Hepatocyte (in vitro differentiated cells): Measurements from ENCODE around the gene NCF2. TPM values are rescaled to one million over a fixed set of nuclear protein-coding genes. Genes with fewer than 3 reads are reported as not detected.

ENCODE experiments used
- DNase-seq: peaks from one replicate; pipeline ENCODE4 v3.0.0-alpha.2; 2016; ENCODE audit warnings: low spot score
- H2AFZ ChIP-seq: fragments of 200-600 bp; sonication (generic); 2 replicates; pipeline ENCODE4 v1.6.0; 2016; ENCODE audit warnings: antibody characterized with exemption, mild to moderate bottlenecking
- H3K27ac ChIP-seq: fragments of 200-600 bp; sonication (generic); 2 replicates; pipeline ENCODE4 v1.5.1; 2016; ENCODE audit warnings: mild to moderate bottlenecking
- H3K27me3 ChIP-seq: fragments of 200-600 bp; sonication (generic); 2 replicates; pipeline ENCODE4 v1.6.1; 2016
- H3K36me3 ChIP-seq: fragments of 200-600 bp; sonication (generic); replicated peaks from 2 replicates; pipeline ENCODE4 v1.5.1; 2016; ENCODE audit warnings: low read depth; ENCODE audit not compliant: insufficient read depth
- H3K4me1 ChIP-seq: fragments of 200-600 bp; sonication (generic); 2 replicates; pipeline ENCODE4 v1.5.1; 2016; ENCODE audit warnings: mild to moderate bottlenecking, moderate library complexity; ENCODE audit not compliant: insufficient read depth
- H3K4me2 ChIP-seq: fragments of 200-600 bp; sonication (generic); 2 replicates; pipeline ENCODE4 v1.6.0; 2016
- H3K4me3 ChIP-seq: fragments of 200-600 bp; sonication (generic); 2 replicates; pipeline ENCODE4 v1.5.1; 2016; ENCODE audit warnings: mild to moderate bottlenecking
- H3K79me2 ChIP-seq: fragments of 200-600 bp; sonication (generic); 2 replicates; pipeline ENCODE4 v1.6.0; 2017; ENCODE audit warnings: mild to moderate bottlenecking
- H3K9me2 ChIP-seq: fragments of 200-600 bp; sonication (generic); replicated peaks from 2 replicates; pipeline ENCODE4 v1.6.0; 2017; ENCODE audit warnings: mild to moderate bottlenecking; ENCODE audit not compliant: insufficient read depth
- H3K9me3 ChIP-seq: fragments of 200-600 bp; sonication (generic); 2 replicates; pipeline ENCODE4 v1.5.1; 2016; ENCODE audit warnings: low read depth, mild to moderate bottlenecking
- H4K20me1 ChIP-seq: fragments of 200-600 bp; sonication (generic); 2 replicates; pipeline ENCODE4 v1.6.0; 2016; ENCODE audit warnings: mild to moderate bottlenecking; ENCODE audit not compliant: insufficient read depth, poor library complexity, severe bottlenecking
- EZH2 ChIP-seq: fragments of 200-600 bp; sonication (generic); IDR thresholded peaks from 2 replicates; pipeline ENCODE4 v1.6.1; 2016; ENCODE audit warnings: antibody characterized with exemption, mild to moderate bottlenecking, borderline replicate concordance
- EZH2phosphoT487 ChIP-seq: fragments of 200-600 bp; sonication (generic); IDR thresholded peaks from one replicate; pipeline ENCODE4 v1.6.1; 2018; ENCODE audit warnings: antibody characterized with exemption, mild to moderate bottlenecking, low read depth, moderate library complexity; ENCODE audit not compliant: unreplicated experiment, severe bottlenecking
- WGBS: methylation state at CpG from one replicate; pipeline ENCODE4 v1.1.6; 2016; ENCODE audit warnings: low lambda C conversion rate; ENCODE audit errors: missing lambda C conversion rate; 5-methylcytosine and 5-hydroxymethylcytosine counted together
- polyA plus RNA-seq: library from polyadenylated mRNA; unstranded; fragments of >200 nt; fragmentation: Nextera tagmentation; extraction: Ambion mirVana; gene quantifications from 2 replicates; pipeline ENCODE4 v1.2.1, GENCODE V29; 2016
- total RNA-seq: library from RNA; depleted of rRNA; stranded (reverse); fragments of >200 nt; gene quantifications from 2 replicates; pipeline ENCODE4 v1.2.3, GENCODE V29; 2014
- TF ChIP-seq, protein P1 (sequence below): fragments of 200-600 bp; sonication (generic); IDR thresholded peaks from 2 replicates; pipeline ENCODE4 v1.5.1; 2016; ENCODE audit warnings: antibody characterized with exemption, mild to moderate bottlenecking; ENCODE audit not compliant: poor library complexity

NCF2 gene, protein sequence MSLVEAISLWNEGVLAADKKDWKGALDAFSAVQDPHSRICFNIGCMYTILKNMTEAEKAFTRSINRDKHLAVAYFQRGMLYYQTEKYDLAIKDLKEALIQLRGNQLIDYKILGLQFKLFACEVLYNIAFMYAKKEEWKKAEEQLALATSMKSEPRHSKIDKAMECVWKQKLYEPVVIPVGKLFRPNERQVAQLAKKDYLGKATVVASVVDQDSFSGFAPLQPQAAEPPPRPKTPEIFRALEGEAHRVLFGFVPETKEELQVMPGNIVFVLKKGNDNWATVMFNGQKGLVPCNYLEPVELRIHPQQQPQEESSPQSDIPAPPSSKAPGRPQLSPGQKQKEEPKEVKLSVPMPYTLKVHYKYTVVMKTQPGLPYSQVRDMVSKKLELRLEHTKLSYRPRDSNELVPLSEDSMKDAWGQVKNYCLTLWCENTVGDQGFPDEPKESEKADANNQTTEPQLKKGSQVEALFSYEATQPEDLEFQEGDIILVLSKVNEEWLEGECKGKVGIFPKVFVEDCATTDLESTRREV
- total RNA-seq: 2.4 and 13.7 TPM in 2 replicates
- polyA plus RNA-seq: 0.52 and 3.1 TPM in 2 replicates

DNA sequence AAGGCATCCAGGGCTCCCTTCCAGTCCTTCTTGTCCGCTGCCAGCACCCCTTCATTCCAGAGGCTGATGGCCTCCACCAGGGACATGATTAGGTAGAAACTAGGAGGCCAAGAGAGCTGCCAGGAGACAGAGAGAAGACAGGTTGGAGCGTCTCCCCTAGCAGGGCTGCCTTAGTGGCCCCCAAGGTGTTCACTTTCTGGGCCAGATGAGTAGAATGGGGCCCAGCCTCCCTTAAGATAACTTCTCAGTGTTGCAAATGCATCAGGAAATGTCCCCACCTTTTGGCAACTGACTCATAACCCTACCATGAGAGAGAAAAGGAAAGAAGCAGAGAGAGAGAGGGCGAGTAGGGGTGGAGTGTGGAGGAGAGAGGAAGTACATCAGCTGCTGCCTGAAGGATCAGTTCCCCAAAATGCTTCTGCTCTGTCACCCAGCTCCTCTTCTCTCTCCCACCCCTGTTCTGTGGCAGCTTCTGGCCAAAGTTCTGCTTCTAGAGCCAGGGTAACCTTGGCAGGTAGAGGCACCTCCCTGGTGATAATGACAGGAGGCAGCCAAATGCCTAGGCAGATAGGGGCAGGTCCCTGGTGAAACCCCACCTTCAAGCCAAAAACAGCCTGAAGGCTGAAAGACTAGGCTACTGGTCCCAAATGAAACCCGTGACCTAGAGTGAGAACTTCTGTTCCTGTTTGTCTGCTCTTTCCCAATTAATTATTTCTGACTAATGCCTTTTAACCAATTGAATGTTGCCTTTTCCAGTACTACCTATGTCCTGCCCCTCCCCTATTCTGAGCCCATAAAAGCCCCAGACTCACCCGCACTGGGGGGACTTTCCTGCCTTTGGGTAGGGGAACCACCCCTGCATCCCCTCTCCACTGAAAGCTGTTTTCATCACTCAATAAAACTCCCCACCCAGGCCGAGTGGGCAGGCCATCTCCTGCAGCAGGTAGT is at the start of gene NCF2:
Gene NCF2, minus strand, starts transcription at position 216 of the 948 bp plus-strand sequence. Its CDS starts 130 bp downstream, at position 86.
- H3K4me3 ChIP-seq: no peak within 1 kb of the TSS
- no peaks in the 10 kb centered on the region for H3K79me2 ChIP-seq
- DNase-seq: no peak
- no peak for TF ChIP-seq EZH2
- TF ChIP-seq, protein P1, sequence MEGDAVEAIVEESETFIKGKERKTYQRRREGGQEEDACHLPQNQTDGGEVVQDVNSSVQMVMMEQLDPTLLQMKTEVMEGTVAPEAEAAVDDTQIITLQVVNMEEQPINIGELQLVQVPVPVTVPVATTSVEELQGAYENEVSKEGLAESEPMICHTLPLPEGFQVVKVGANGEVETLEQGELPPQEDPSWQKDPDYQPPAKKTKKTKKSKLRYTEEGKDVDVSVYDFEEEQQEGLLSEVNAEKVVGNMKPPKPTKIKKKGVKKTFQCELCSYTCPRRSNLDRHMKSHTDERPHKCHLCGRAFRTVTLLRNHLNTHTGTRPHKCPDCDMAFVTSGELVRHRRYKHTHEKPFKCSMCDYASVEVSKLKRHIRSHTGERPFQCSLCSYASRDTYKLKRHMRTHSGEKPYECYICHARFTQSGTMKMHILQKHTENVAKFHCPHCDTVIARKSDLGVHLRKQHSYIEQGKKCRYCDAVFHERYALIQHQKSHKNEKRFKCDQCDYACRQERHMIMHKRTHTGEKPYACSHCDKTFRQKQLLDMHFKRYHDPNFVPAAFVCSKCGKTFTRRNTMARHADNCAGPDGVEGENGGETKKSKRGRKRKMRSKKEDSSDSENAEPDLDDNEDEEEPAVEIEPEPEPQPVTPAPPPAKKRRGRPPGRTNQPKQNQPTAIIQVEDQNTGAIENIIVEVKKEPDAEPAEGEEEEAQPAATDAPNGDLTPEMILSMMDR: no peak
- peaks cover 7% of the 10 kb centered on the region for H3K4me1 ChIP-seq
- H3K4me2 ChIP-seq: no peak within 1 kb of the TSS
- no peaks in the 10 kb centered on the region for H4K20me1 ChIP-seq
- no peaks in the 10 kb centered on the region for H3K9me3 ChIP-seq
- WGBS: 83% methylated on average over 6 of the region's 6 CpGs
- no peak within 1 kb of the TSS for H2AFZ ChIP-seq
- H3K27me3 ChIP-seq: no peaks in the 10 kb centered on the region
- no peak within 1 kb of the TSS for H3K27ac ChIP-seq
- H3K36me3 ChIP-seq: no peaks in the 10 kb centered on the region
- H3K9me2 ChIP-seq: no peaks in the 10 kb centered on the region

DNA sequence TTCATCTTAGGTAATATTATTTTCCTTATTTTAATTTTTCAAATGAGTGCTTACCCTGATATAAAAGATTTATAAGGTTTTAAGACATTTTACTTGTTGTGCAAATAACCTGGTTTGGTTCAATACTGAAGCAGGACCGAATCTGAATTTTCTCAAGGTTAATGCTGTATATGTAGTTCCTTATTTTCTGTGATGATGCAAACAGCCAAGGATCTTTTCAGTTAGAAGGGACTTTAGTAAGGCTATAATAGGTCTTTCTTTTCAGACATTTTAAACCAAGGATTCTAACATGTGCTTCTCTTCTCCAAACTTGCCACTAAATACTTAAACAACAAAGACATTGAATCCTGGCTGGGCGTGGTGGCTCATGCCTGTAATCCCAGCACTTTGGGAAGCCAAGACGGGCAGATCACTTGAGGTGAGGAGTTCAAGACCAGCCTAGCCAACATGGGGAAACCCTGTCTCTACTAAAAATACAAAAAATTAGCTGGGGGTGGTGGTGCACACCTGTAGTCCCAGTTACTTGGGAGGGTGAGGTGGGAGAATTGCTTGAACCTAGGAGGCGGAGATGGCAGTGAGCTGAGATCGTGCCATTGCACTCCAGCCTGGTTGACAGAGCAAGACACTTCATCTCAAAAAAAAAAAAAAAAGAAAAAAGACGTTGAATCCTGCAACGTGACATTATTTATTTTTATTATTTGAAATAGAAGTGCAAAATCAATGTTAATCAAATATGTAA is 48.6 kb upstream of the NCF2 start:
- H3K27me3 ChIP-seq: no peaks in the 10 kb centered on the region
- peaks cover 12% of the 10 kb centered on the region for H3K79me2 ChIP-seq
- H4K20me1 ChIP-seq: peaks cover 6% of the 10 kb centered on the region
- no peak for DNase-seq
- no peak overlapping the region for H3K4me3 ChIP-seq
- no peak for TF ChIP-seq EZH2
- no peaks in the 10 kb centered on the region for H3K9me2 ChIP-seq
- no peaks in the 10 kb centered on the region for H3K36me3 ChIP-seq
- H3K4me2 ChIP-seq: no peak overlapping the region
- no peaks in the 10 kb centered on the region for H3K9me3 ChIP-seq
- H2AFZ ChIP-seq: no peak overlapping the region
- H3K4me1 ChIP-seq: no peaks in the 10 kb centered on the region
- no peak overlapping the region for H3K27ac ChIP-seq
- WGBS: 88% methylated on average over 7 of the region's 7 CpGs

DNA sequence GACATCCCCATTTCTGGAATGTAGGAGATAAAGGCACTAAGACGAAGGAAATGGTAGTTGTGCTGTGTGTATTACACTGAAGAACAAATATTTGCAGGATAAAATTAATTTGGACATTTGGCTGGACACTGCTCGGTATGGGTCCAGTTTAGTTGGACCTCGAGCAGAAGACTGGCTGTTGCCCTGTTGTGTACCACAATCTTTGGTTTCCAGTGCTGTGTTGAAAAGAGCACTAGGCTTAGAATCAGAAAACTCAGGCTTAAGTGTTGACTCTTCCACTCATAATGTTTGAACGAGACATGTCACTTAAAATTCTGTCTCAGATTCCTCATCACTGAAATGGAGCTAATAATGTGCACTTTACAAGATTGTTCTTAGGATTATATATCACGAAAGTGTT is 46.5 kb upstream of the NCF2 start:
- Histone ChIP-seq H3K4me3 (peak overlapping the region; percentile 40), H3K4me1 (peaks cover 12% of the 10 kb centered on the region), H3K9me2 (no peaks in the 10 kb centered on the region), H3K27me3 (no peaks in the 10 kb centered on the region), H3K27ac (peak overlapping the region; percentile 15), H4K20me1 (peaks cover 23% of the 10 kb centered on the region), H2AFZ (no peak overlapping the region), H3K9me3 (no peaks in the 10 kb centered on the region), H3K36me3 (no peaks in the 10 kb centered on the region), H3K79me2 (peaks cover 29% of the 10 kb centered on the region), H3K4me2 (peak overlapping the region; percentile 71)
- DNase-seq: no peak
- 55% methylated on average over 5 of the region's 5 CpGs for WGBS
- TF ChIP-seq, protein P1: no peak
- TF ChIP-seq EZH2phosphoT487 (no peak), EZH2 (no peak)
